NCI-H446 (cell line): ENCODE results near the gene RASSF3.
A peak's percentile ranks its signal among the peaks of the same experiment; 100 is the strongest.

ENCODE experiments used
- DNase-seq, 2 experiments: peaks; one replicate each; lab custom pipeline; 2025; lab: John Stamatoyannopoulos, UW

Gene RASSF3

GRCh38 chr12:64691227-64691794 is 81.0 kb downstream of the RASSF3 start:
- DNase-seq, result peak in 1 of 2 experiments; percentile 11

- peak in 1 of 2 experiments; percentile 35 for DNase-seq
These were observed 81.7 kb downstream of the RASSF3 start for GRCh38 chr12:64691795-64692583.

- no peak for DNase-seq
These were observed 84.1 kb downstream of the RASSF3 start for GRCh38 chr12:64694130-64695040.

GRCh38 chr12:64695550-64695949 is 85.3 kb downstream of the RASSF3 start:
- DNase-seq, result no peak

- DNase-seq, result peak in 1 of 2 experiments; percentile 18
These were observed 85.9 kb downstream of the RASSF3 start for GRCh38 chr12:64696080-64696741.

GRCh38 chr12:64699504-64700115 is 89.3 kb downstream of the RASSF3 start:
- no peak for DNase-seq

GRCh38 chr12:64700532-64700931 is 90.2 kb downstream of the RASSF3 start:
- DNase-seq, result no peak

GRCh38 chr12:64701283-64701682 is 91.0 kb downstream of the RASSF3 start:
- DNase-seq, result no peak

- no peak for DNase-seq
These were observed 96.0 kb downstream of the RASSF3 start for GRCh38 chr12:64706306-64706705.

GRCh38 chr12:64706857-64707256 is 96.6 kb downstream of the RASSF3 start:
- DNase-seq, result peak in 1 of 2 experiments; percentile 16

GRCh38 chr12:64707362-64707761 is 97.1 kb downstream of the RASSF3 start:
- DNase-seq, result no peak

- DNase-seq, result no peak
These were observed 97.6 kb downstream of the RASSF3 start for GRCh38 chr12:64707926-64708325.

- DNase-seq, result no peak
These were observed 99.1 kb downstream of the RASSF3 start for GRCh38 chr12:64709429-64709828.

- no peak for DNase-seq
These were observed 103.1 kb downstream of the RASSF3 start for GRCh38 chr12:64713376-64713775.

GRCh38 chr12:64714551-64714968 is 104.3 kb downstream of the RASSF3 start:
- no peak for DNase-seq

- no peak for DNase-seq
These were observed 106.1 kb downstream of the RASSF3 start for GRCh38 chr12:64716371-64716770.

- DNase-seq, result no peak
These were observed 106.7 kb downstream of the RASSF3 start for GRCh38 chr12:64716839-64717455.

- DNase-seq, result no peak
These were observed 108.4 kb downstream of the RASSF3 start for GRCh38 chr12:64718649-64719048.

GRCh38 chr12:64720884-64721283 is 110.6 kb downstream of the RASSF3 start:
- no peak for DNase-seq

GRCh38 chr12:64722835-64723234 is 112.5 kb downstream of the RASSF3 start:
- no peak for DNase-seq

- DNase-seq, result no peak
These were observed 113.3 kb downstream of the RASSF3 start for GRCh38 chr12:64723630-64724029.
